Endothelial cell of umbilical vein (primary cell): ENCODE data around the gene ZNF524.

Source experiments
- CTCF ChIP-seq, 2 donors: IDR thresholded peaks; 1 replicate in 1 of 2; 2 replicates in 1 of 2; pipeline ENCODE4 v1.5.1; 2011; ENCODE audit warnings: low read length in 2 of 2, mild to moderate bottlenecking in 2 of 2, moderate library complexity in 2 of 2, control low read depth in 1 of 2, inconsistent platforms in 1 of 2, low read depth in 1 of 2; ENCODE audit not compliant: insufficient read depth in 1 of 2; ENCODE audit errors: extremely low read depth in 1 of 2
- POLR2AphosphoS5 ChIP-seq: IDR thresholded peaks from 2 replicates; pipeline ENCODE4 v1.6.1; 2012; ENCODE audit warnings: low read depth, mild to moderate bottlenecking, control low read depth, low read length, moderate library complexity; ENCODE audit not compliant: insufficient read depth
- TF ChIP-seq, protein P1 (sequence below): IDR thresholded peaks from 2 replicates; pipeline ENCODE4 v1.6.1; 2011; ENCODE audit not compliant: insufficient read depth, insufficient read length

DNA sequence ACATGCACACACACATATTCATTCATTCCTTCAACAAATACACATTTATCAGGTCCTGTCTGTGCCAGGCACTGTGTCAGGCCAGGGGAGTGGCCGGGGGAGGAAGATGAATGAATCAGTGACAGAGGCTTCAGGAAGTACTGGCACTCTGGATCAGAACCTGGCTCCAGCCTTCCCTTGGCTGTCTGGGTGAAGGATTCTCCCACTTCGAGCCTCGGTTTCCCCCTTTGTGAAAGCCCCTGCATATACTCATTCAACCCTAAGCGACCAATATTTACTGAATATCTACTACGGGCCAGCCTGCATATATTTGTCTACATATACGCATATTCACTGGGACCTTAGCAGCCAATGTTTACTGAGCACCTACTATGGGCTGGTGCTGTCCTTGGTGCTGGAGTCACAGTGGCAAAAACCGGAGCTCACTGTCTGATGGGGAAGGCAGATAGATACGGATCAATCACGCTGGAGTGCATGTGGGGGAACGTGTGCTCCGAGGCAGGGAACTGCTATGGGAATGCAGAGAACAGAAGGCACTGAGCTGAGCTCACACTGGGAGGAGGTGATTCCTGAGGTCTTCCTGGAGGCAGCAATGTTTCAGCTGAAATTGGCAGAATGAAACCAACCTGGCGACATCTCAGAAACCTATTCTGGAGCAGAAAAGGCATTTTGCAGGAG is 18.8 kb upstream of the ZNF524 start:
- TF ChIP-seq POLR2AphosphoS5 (no peak), CTCF (IDR thresholded peaks at IDR 0.05; ENCODE audit: extremely low read depth in 1 of 2, insufficient read depth in 1 of 2, low read depth in 1 of 2, low read length in 2 of 2) (no peak)
- TF ChIP-seq, protein P1, sequence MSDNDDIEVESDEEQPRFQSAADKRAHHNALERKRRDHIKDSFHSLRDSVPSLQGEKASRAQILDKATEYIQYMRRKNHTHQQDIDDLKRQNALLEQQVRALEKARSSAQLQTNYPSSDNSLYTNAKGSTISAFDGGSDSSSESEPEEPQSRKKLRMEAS = no peak
